ENCODE data around the gene TARS3.
"Not testable (repeated sequence)": the region's sequence is repeated elsewhere in the genome, so short reads cannot be mapped to it uniquely, and the experiment has no call there.

Gene TARS3

GRCh38 chr15:101635944-101636727, 88.1 kb downstream of the TARS3 start:
- DNase-seq (ENCODE audit: extremely low spot score, insufficient read length, low read depth) (no peak), FAIRE-seq (no peak)

DNA sequence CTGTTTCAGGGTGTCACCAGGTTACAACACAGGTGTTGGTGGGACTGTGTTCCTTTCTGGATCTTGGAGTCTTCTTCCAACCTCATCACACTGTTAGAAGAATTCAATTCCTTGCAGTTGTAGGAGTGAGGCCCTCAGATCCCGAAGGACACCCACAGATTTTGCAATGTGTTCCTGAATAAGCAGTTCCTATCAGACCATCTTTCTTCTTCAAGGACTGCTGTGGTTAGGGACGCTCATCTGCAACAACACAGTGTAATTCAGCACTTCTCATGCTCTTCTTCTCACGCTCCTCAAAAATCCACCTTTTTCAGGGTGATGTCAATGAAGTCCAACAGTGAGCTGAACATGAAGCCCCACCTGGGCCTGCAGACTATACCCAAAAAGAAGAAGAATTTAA, 90.9 kb downstream of the TARS3 start:
- DNase-seq (ENCODE audit: extremely low spot score, insufficient read length, low read depth) (no peak), FAIRE-seq (no peak)

DNA sequence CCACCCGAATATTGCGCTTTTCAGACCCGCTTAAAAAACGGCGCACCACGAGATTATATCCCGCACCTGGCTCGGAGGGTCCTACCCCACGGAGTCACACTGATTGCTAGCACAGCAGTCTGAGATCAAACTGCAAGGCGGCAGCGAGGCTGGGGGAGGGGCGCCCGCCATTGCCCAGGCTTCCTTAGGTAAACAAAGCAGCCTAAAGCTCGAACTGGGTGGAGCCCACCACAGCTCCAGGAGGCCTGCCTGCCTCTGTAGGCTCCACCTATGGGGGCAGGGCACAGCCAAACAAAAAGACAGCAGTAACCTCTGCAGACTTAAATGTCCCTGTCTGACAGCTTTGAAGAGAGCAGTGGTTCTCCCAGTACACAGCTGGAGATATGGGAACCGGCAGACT, 97.5 kb downstream of the TARS3 start:
- DNase-seq (ENCODE audit: extremely low spot score, insufficient read length, low read depth); FAIRE-seq: not testable (repeated sequence)

- DNase-seq (ENCODE audit: extremely low spot score, insufficient read length, low read depth) (no peak), FAIRE-seq (no peak)
Observed at GRCh38 chr15:101625980-101626379, 98.3 kb downstream of the TARS3 start.

GRCh38 chr15:101625184-101625583, 99.1 kb downstream of the TARS3 start:
- no peak for DNase-seq (ENCODE audit: extremely low spot score, insufficient read length, low read depth)
- no peak for FAIRE-seq

DNA sequence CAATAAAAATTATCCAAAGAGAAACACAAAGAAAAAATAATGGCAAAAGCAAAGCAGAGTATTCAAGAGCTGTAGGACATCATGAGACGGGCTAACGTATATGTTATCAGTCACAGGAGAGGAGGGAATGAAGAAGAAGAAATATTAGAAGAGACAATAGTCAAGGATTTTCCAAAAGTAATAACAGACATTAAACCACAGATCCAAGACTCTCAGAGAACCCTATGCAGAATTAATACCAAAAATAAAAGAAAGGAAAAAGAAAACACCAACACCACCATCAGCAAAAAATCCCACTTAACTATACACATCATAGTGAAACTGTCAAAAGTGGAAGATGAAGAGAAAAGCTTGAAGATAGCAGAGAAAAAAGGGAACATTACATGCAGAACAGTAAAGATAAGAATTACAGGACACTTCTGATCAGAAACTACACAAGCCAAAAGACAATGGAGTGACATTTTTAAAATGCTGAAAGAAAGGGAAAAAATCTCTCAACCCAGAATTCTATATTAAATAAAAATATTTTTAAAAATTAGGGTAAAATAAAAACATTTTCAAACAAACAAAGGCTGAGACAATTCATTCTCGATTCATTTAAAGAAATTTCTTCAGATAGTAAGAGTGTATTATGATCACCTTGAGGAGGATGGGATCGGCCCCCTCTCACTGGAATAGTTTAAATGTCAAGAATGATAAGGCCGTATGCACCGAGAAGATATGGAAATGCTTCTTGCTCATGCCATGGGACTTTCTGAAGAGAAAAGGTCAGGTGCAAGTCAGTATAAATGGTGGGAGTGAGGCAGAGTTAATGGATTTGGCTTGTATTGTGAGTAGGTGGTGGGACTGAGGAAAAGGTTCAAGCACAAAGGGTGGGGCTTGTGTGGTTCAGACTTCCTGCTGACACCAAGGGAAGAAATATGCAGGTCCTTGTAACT, 100.6 kb downstream of the TARS3 start:
- FAIRE-seq (no peak), DNase-seq (ENCODE audit: extremely low spot score, insufficient read length, low read depth) (no peak)

DNA sequence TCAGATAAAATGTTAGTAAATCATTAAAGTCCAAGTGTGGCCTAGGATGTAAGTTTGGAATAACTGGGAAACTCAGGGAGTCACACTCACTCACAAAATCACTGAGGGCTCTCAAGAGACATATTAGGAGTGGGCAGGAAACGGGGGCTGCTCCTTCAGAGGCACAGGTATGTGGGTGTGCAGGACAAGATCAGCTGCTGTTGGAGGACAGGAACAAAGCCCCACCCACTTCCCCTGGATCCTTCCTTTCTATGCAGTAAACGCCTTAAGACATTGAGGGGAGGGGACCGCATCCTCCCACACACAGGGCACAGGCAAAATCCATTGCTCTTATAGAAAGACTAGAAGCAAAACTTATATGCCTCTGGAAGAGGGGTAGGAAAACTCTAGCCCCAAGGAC, 102.3 kb downstream of the TARS3 start:
- DNase-seq (ENCODE audit: extremely low spot score, insufficient read length, low read depth) (no peak), FAIRE-seq (no peak)

- no peak for FAIRE-seq
- DNase-seq (ENCODE audit: extremely low spot score, insufficient read length, low read depth) = no peak
Observed at GRCh38 chr15:101620671-101621070, 103.6 kb downstream of the TARS3 start.

- FAIRE-seq (no peak), DNase-seq (ENCODE audit: extremely low spot score, insufficient read length, low read depth) (no peak)
Observed at GRCh38 chr15:101619615-101619865, 104.7 kb downstream of the TARS3 start.

GRCh38 chr15:101618851-101619614, 105.2 kb downstream of the TARS3 start:
- FAIRE-seq (no peak), DNase-seq (ENCODE audit: extremely low spot score, insufficient read length, low read depth) (no peak)

DNA sequence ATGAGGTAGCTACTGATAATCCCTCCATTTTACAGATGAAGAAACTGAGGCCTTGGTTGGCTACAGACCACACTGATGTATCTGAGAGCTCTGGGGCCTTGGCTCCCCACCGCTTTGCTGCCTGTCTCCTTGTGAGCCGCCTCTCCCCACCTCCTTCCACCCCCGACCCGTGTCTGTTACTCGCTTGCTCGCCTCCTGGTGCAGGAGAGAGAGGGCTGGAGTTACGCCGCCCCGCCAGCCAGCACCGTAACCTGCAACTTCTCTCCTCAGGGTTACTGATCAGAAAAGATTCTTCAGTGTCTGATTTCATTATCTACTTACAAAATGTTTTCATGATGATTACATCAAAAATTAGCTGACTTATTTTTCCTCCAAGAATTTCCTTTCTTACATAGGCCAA, 106.2 kb downstream of the TARS3 start:
- FAIRE-seq (no peak), DNase-seq (ENCODE audit: extremely low spot score, insufficient read length, low read depth) (no peak)

GRCh38 chr15:101617390-101617965, 106.8 kb downstream of the TARS3 start:
- FAIRE-seq (no peak), DNase-seq (ENCODE audit: extremely low spot score, insufficient read length, low read depth) (no peak)

DNA sequence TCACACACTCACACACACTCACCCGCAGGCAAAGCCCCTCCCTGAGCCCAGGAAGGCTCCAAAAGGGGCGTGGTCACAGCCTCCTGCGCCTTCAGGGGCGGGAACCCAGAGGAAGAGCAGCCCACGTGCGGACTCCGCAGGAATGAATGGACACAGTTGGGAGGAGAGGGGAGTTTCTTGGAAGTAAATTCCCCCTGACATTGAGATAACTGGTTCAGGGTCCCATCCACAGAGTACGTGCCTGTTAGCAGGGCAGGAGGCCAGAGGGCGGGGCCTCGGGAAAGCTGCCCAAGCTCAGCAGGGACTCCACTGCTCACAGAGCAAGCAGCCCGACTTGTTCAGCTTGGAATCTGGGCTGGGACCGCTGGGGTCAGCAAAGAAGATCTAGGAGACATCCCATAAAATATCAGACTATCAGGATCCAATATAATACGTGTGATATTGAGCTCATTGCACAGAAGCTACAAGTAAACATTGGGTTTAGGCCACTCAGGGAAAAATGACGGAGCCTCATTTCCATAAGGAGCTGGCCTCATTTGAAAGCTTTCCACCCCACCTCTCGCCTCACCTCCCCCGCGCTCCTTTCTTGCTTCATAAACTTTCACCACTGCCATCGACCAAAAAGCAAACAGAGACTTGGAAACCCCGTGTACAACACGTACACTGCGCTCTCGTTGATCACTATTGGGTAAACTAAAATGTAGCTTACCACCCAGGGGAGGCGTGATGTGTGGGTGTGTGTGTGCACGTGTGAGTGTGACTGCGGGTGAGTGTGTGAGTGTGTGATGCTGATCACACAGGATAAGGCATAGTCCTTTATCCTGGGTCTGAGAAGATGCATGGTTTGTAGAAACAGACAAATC, 108.1 kb downstream of the TARS3 start:
- DNase-seq (ENCODE audit: extremely low spot score, insufficient read length, low read depth) = no peak
- FAIRE-seq = no peak

DNA sequence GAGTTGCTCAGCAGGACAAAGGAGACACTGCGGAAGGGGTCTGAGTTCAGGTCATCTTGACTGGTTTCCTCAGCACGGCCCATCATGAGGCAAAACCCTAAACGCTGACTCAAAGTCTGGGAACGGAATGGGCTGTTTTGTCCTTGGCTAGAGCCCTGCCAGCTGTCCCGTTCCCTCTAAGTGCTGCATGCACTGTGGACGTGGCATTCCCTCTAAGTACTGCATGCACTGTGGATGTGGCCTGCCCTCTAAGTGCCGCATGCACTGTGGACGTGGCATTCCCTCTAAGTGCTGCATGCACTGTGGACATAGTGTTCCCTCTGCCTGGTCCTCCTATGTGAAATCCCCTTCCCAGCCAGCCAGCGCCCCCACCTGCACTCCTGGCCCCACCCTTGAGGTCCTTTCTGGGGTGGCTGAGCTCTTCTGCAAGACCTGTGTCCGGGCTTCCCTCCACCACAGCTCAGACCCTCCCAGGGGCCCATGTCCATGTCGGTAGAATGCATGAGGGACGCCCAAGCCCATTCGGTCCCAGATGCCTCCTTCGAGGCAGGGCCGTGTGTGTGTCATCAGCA, 108.8 kb downstream of the TARS3 start:
- FAIRE-seq (no peak), DNase-seq (ENCODE audit: extremely low spot score, insufficient read length, low read depth) (no peak)

- DNase-seq (ENCODE audit: extremely low spot score, insufficient read length, low read depth) (no peak), FAIRE-seq (no peak)
Observed at GRCh38 chr15:101614761-101615160, 109.5 kb downstream of the TARS3 start.

GRCh38 chr15:101614001-101614585, 110.2 kb downstream of the TARS3 start:
- FAIRE-seq (no peak), DNase-seq (ENCODE audit: extremely low spot score, insufficient read length, low read depth) (no peak)

- DNase-seq (ENCODE audit: extremely low spot score, insufficient read length, low read depth) = no peak
- no peak for FAIRE-seq
Observed at GRCh38 chr15:101613130-101614000, 110.9 kb downstream of the TARS3 start.

DNA sequence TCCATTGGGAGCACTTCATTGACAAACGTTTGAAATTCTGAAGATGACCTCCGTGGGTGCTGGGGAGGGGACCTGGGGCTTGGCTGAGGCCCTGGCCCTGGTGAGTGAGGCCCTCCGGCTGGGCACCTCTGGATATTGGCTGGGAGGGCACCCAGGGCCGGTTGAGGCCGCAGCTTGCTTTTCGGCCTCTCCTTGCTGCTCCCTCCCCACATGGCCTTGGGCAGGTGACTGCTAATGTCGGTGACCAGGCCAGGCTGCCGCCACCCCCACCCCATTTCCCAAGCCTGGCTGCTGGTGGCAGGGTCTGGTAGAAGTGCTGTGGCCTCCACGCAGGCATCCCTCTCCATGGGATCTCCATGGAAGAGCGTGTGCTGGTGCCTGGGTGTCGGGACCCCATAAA, 111.6 kb downstream of the TARS3 start:
- DNase-seq (ENCODE audit: extremely low spot score, insufficient read length, low read depth) = no peak
- FAIRE-seq = no peak
